OCI-LY7 (cell line): ENCODE data around the gene CCDC81.

Experiments
- CTCF ChIP-seq: fragments of 200-600 bp; sonication (generic); conservative IDR thresholded peaks from 2 replicates; pipeline ENCODE4 v1.5.1; 2014; ENCODE audit warnings: mild to moderate bottlenecking, antibody characterized with exemption, low read length, moderate library complexity, mixed read lengths
- EZH2phosphoT487 ChIP-seq: fragments of 200-600 bp; sonication (generic); IDR thresholded peaks from 2 replicates; pipeline ENCODE4 v1.6.1; 2018; ENCODE audit warnings: low read depth, borderline replicate concordance, mild to moderate bottlenecking, mixed run types, antibody characterized with exemption, low read length, moderate library complexity, mixed read lengths

- TF ChIP-seq CTCF (no peak), EZH2phosphoT487 (no peak)
Observed at GRCh38 chr11:86460461-86461385, 86.0 kb downstream of the CCDC81 start.
